Activated naive CD4-positive, alpha-beta T cell treated with anti-CD3 and anti-CD28 coated beads, Interleukin-2, amount 10 ng/mL, durations not matched to agents 7 days and 5 days (primary cell): ENCODE data around the gene TUBB4B.
"Not testable (repeated sequence)": the region's sequence is repeated elsewhere in the genome, so short reads cannot be mapped to it uniquely, and the experiment has no call there.

ENCODE experiments used
- CTCF ChIA-PET: fragments of 350-600 bp; sonication (Branson Sonifier 250); formaldehyde crosslinking; loops from one replicate; lab custom pipeline; 2021; ENCODE audit warnings: antibody characterized with exemption; lab: Charles Lee
- DNase-seq: peaks from one replicate; pipeline ENCODE4 v3.0.0-alpha.2; 2020
- H3K27ac Mint-ChIP-seq: one replicate; pipeline ENCODE4 v1.8.0; 2021; ENCODE audit warnings: mild to moderate bottlenecking, moderate library complexity, mixed read lengths
- H3K27me3 Mint-ChIP-seq: one replicate; pipeline ENCODE4 v1.8.0; 2021; ENCODE audit warnings: mild to moderate bottlenecking, mixed read lengths
- H3K36me3 Mint-ChIP-seq: one replicate; pipeline ENCODE4 v1.8.0; 2021; ENCODE audit warnings: mixed read lengths
- H3K4me1 Mint-ChIP-seq: one replicate; pipeline ENCODE4 v1.8.0; 2021; ENCODE audit warnings: mixed read lengths
- H3K4me3 Mint-ChIP-seq: one replicate; pipeline ENCODE4 v1.8.0; 2021; ENCODE audit warnings: mild to moderate bottlenecking, moderate library complexity, mixed read lengths
- H3K9me3 Mint-ChIP-seq: one replicate; pipeline ENCODE4 v1.8.0; 2021; ENCODE audit warnings: mixed read lengths

TUBB4B gene

GRCh38 chr9:137252555-137253506 is 11.7 kb downstream of the TUBB4B start:
- no peak for DNase-seq
- CTCF ChIA-PET, result interaction anchor here (2.1 kb wide), 1 partner anchor 16 kb away, joined by 11 read pairs; no protein-coding TSS in a partner anchor
- no peaks in the 10 kb centered on the region for H3K9me3 Mint-ChIP-seq
- H3K4me3 Mint-ChIP-seq, result no peak overlapping the region
- no peak overlapping the region for H3K27ac Mint-ChIP-seq
- peaks cover 10% of the 10 kb centered on the region for H3K36me3 Mint-ChIP-seq
- H3K4me1 Mint-ChIP-seq, result peaks cover 19% of the 10 kb centered on the region
- peaks cover 16% of the 10 kb centered on the region for H3K27me3 Mint-ChIP-seq

DNA sequence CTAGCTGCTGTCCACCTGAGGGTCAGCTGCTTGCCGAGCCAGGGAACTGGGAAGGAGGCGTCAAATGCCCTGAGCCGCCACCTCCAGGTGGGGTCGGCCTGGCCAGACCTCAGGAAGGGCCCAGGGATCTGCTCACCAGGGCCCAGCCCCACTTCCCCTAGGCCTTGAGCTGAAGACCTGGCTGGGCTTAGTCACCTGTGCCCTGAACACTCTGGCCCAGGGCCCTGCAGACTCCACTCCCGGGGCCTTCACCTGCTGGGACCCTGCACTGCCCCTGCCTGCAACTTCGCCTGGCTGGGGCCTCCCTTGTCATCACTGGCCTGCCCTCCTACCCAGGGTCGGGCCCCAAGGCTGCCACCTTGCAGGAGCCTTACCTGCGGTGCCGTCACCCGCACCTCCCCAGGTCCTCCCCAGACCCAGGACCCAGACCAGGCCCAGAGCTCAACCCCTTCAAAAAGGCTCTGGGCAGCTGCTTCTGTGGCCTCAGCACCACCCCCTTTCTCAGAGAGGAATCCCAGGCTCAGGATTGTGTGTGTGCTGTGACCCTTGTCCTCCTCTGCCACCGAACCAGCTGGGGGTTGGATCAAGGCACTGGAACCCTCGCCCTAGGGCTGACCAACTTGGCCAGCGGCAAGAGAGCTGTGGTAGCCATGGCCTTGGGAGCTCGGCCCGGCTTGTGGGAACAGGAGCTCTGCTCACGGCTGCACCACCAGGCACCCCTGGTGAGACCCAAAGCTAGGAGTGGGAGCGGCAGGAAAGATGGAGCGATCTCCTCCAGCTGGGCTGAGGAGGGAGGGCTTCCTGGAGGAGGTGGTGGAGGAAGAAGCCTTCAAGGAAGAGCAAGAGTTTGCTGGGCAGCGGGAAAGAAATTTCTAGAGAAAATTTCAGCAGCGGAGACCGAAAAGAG is 12.9 kb downstream of the TUBB4B start:
- Mint-ChIP-seq H3K27me3 (peaks cover 16% of the 10 kb centered on the region), H3K4me3 (peak overlapping the region; percentile 78), H3K36me3 (peaks cover 14% of the 10 kb centered on the region), H3K9me3 (no peaks in the 10 kb centered on the region), H3K4me1 (peaks cover 19% of the 10 kb centered on the region), H3K27ac (peak overlapping the region; percentile 69)
- DNase-seq, result no peak
- CTCF ChIA-PET, result interaction anchor here (1.0 to 2.1 kb wide), 4 partner anchors 11 to 33 kb away, joined by 3 to 11 read pairs (median 4); no protein-coding TSS in a partner anchor

DNA sequence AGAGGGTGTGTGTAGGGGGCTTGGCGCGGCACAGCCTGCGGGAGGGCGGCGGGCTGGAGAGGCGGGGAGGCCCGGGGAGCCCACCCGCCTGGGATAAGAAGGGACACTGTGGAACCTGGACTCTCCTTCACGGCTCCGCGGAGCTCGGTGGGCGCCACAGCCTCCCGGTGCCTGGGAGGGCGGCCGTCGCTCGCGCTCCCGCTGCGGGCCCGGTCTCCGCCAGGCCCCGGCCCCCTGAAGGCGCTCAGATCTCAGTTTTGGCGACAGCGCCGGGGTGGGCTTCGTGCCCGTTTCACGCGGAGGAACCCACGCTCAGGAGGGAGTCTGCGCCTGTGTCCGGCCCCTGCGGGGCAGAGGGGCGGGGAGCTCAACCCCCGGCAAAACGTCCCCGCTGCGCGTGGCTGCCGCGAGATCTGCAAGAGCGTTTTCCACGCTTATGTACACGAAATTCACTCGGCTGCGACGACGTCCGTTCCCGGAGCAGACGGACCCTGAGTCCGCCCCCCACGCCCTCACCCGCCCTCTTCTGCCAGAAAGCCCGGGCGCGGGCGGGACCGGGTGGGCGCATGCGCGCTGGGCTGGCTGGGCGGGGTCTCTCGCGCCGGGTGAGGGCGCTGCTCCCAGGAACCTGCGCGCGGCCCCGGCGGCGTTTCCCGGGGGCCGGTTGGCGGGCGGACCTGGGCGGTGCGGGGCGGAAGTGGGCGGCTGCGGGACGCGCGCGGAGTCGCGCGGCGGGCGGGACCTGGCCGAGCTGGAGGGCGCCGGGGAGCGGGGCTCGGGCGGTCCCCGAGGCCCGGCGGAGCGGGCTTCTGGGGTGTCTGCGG is 13.7 kb downstream of the TUBB4B start, which contains the start of gene NELFB:
TSS of gene NELFB (plus strand) at position 704 of the 824 bp plus-strand sequence.
- Mint-ChIP-seq H3K27me3 (peaks cover 9% of the 10 kb centered on the region), H3K36me3 (peaks cover 18% of the 10 kb centered on the region), H3K4me3 (peak within 1 kb of the TSS; percentile 91), H3K27ac (peak within 1 kb of the TSS; percentile 87), H3K9me3 (no peaks in the 10 kb centered on the region), H3K4me1 (peaks cover 19% of the 10 kb centered on the region)
- peak; percentile 96 for DNase-seq
- CTCF ChIA-PET, result interaction anchor here (1.0 to 2.1 kb wide), 4 partner anchors 12 to 32 kb away, joined by 3 to 11 read pairs (median 4); no protein-coding TSS in a partner anchor

GRCh38 chr9:137255448-137256114 is 14.5 kb downstream of the TUBB4B start:
- CTCF ChIA-PET, result interaction anchor here (1.6 to 2.1 kb wide), 3 partner anchors 15 to 19 kb away, joined by 3 to 11 read pairs (median 7); no protein-coding TSS in a partner anchor
- H3K4me1 Mint-ChIP-seq, result peaks cover 19% of the 10 kb centered on the region

GRCh38 chr9:137256362-137256761 is 15.3 kb downstream of the TUBB4B start:
- Mint-ChIP-seq H3K27ac (no peak overlapping the region), H3K9me3 (no peaks in the 10 kb centered on the region), H3K27me3 (peaks cover 5% of the 10 kb centered on the region), H3K4me3 (peak overlapping the region; percentile 91), H3K4me1 (peaks cover 19% of the 10 kb centered on the region), H3K36me3 (peaks cover 18% of the 10 kb centered on the region)
- DNase-seq, result no peak
- CTCF ChIA-PET, result interaction anchor here (2.0 kb wide), 1 partner anchor 20 kb away, joined by 7 read pairs; no protein-coding TSS in a partner anchor

More at GRCh38 chr9:137255448-137256114, 14.5 kb downstream of the TUBB4B start:
- DNase-seq, result peak; percentile 67
- peak overlapping the region; percentile 87 for H3K27ac Mint-ChIP-seq
- peaks cover 18% of the 10 kb centered on the region for H3K36me3 Mint-ChIP-seq
- H3K27me3 Mint-ChIP-seq, result peaks cover 5% of the 10 kb centered on the region
- H3K4me3 Mint-ChIP-seq, result peak overlapping the region; percentile 91
- H3K9me3 Mint-ChIP-seq, result no peaks in the 10 kb centered on the region

DNA sequence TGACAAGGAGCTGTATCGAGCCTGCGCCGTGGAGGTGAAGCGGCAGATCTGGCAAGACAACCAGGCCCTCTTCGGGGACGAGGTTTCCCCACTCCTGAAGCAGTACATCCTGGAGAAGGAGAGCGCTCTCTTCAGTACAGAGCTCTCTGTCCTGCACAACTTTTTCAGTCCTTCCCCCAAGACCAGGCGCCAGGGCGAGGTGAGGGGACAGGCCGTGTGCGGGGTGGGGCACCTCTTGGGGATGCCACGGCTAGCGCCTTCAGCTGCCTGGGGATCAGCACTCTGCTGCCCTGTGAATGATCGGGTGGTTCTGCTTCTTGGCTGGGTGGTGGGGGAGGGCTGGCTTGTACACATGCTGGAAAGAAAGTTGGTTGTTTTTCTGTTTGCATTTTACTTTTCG is 15.8 kb downstream of the TUBB4B start:
- H3K4me3 Mint-ChIP-seq, result peak overlapping the region; percentile 91
- H3K27me3 Mint-ChIP-seq, result peaks cover 5% of the 10 kb centered on the region
- H3K36me3 Mint-ChIP-seq, result peaks cover 22% of the 10 kb centered on the region
- CTCF ChIA-PET, result interaction anchor here (2.0 kb wide), 1 partner anchor 20 kb away, joined by 7 read pairs; no protein-coding TSS in a partner anchor
- peaks cover 19% of the 10 kb centered on the region for H3K4me1 Mint-ChIP-seq
- H3K27ac Mint-ChIP-seq, result no peak overlapping the region
- DNase-seq, result no peak
- H3K9me3 Mint-ChIP-seq, result no peaks in the 10 kb centered on the region

GRCh38 chr9:137262173-137262908 is 21.3 kb downstream of the TUBB4B start:
- peaks cover 24% of the 10 kb centered on the region for H3K36me3 Mint-ChIP-seq
- not testable (repeated sequence) for H3K9me3 Mint-ChIP-seq, DNase-seq, H3K4me1 Mint-ChIP-seq, H3K27me3 Mint-ChIP-seq, H3K27ac Mint-ChIP-seq, H3K4me3 Mint-ChIP-seq
- CTCF ChIA-PET, result interaction anchor here (1.0 to 1.1 kb wide), 2 partner anchors 12 to 24 kb away, joined by 5 read pairs; no protein-coding TSS in a partner anchor

DNA sequence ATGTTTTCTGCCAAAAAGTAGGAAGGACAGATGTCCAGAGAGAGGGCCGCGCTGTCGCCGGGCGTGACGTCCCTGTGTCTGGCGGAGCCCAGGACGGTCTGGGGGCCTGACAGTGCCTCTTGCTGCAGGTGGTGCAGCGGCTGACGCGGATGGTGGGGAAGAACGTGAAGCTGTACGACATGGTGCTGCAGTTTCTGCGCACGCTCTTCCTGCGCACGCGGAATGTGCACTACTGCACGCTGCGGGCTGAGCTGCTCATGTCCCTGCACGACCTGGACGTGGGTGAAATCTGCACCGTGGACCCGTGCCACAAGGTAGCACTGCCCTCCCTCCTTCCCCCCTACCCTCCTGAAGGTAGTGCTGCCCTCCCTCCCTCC is 21.8 kb downstream of the TUBB4B start:
- DNase-seq, result no peak
- peaks cover 28% of the 10 kb centered on the region for H3K36me3 Mint-ChIP-seq
- no peaks in the 10 kb centered on the region for H3K27me3 Mint-ChIP-seq
- no peak overlapping the region for H3K27ac Mint-ChIP-seq
- no peaks in the 10 kb centered on the region for H3K9me3 Mint-ChIP-seq
- no peak overlapping the region for H3K4me3 Mint-ChIP-seq
- CTCF ChIA-PET, result no interaction called here
- H3K4me1 Mint-ChIP-seq, result peaks cover 4% of the 10 kb centered on the region

DNA sequence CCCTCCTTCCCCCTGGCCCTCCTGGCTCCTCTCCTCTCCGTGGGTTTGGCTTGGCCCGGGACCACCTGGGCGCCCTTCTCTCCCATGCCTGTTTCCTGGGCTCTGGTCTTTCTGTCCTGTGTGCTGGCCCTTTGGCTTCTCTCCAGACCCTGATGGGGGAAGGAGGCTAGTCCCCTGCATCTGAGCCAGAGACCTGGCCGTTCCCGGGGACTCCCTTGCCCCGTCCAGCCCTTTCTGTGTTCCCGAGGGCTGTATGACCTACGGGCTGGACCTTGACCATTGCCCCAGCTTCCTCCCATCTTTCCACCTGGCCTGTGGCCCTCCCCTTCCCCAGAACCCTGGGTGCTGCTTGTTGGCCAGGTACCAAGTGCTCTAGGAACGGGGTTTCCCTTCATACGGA is 22.4 kb downstream of the TUBB4B start:
- no peak overlapping the region for H3K27ac Mint-ChIP-seq
- H3K4me1 Mint-ChIP-seq, result peaks cover 5% of the 10 kb centered on the region
- H3K4me3 Mint-ChIP-seq, result no peak overlapping the region
- H3K36me3 Mint-ChIP-seq, result peaks cover 32% of the 10 kb centered on the region
- no peaks in the 10 kb centered on the region for H3K9me3 Mint-ChIP-seq
- H3K27me3 Mint-ChIP-seq, result no peaks in the 10 kb centered on the region
- CTCF ChIA-PET, result no interaction called here
- no peak for DNase-seq

DNA sequence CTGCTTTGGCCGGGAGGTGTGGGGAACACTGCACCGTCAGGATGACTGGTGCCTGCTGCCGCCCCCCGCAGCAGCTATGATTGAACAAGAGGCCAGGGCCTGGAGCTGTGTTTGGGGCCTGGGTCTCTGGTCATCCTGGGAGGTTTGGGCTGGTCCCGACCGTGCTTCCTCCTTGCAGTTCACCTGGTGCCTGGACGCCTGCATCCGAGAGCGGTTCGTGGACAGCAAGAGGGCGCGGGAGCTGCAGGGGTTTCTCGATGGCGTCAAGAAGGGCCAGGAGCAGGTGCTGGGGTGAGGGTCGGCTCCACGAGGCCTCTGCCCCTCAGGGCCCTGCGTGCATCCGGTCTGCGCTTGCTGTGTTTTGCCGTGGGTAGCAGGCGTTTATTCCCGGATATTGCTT is 23.0 kb downstream of the TUBB4B start:
- DNase-seq, result no peak
- H3K27me3 Mint-ChIP-seq, result no peaks in the 10 kb centered on the region
- H3K9me3 Mint-ChIP-seq, result no peaks in the 10 kb centered on the region
- no peak overlapping the region for H3K27ac Mint-ChIP-seq
- CTCF ChIA-PET, result no interaction called here
- no peak overlapping the region for H3K4me3 Mint-ChIP-seq
- H3K4me1 Mint-ChIP-seq, result peaks cover 7% of the 10 kb centered on the region
- peaks cover 32% of the 10 kb centered on the region for H3K36me3 Mint-ChIP-seq

GRCh38 chr9:137265496-137266161 is 24.5 kb downstream of the TUBB4B start:
- Mint-ChIP-seq H3K27me3 (no peaks in the 10 kb centered on the region), H3K36me3 (peaks cover 37% of the 10 kb centered on the region), H3K4me1 (peaks cover 15% of the 10 kb centered on the region), H3K27ac (no peak overlapping the region), H3K4me3 (no peak overlapping the region), H3K9me3 (no peaks in the 10 kb centered on the region)
- CTCF ChIA-PET, result no interaction called here
- DNase-seq, result no peak

DNA sequence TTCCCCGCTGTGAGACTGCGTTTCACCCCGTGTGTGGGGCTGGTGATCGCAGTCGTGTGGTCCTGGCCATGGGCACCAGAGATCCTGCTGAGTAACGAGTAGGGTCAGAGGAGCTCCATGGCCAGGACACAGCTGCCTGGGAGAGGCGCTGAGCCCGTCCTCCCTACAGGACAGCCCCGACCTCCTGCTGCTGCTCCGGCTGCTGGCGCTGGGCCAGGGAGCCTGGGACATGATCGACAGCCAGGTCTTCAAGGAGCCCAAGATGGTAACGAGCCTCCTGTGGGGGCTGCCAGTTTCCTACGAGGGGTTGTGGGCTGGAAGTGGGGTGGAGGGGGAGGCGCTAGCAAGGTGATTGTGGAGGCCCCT is 25.1 kb downstream of the TUBB4B start:
- peaks cover 39% of the 10 kb centered on the region for H3K36me3 Mint-ChIP-seq
- H3K27ac Mint-ChIP-seq, result no peak overlapping the region
- no peaks in the 10 kb centered on the region for H3K9me3 Mint-ChIP-seq
- H3K4me1 Mint-ChIP-seq, result peaks cover 18% of the 10 kb centered on the region
- no peak for DNase-seq
- H3K4me3 Mint-ChIP-seq, result no peak overlapping the region
- CTCF ChIA-PET, result no interaction called here
- H3K27me3 Mint-ChIP-seq, result no peaks in the 10 kb centered on the region
